ENCODE measurements around the gene SLC46A3. TPM values are rescaled to one million over a fixed set of nuclear protein-coding genes. Genes with fewer than 3 reads are reported as not detected.
"Not testable (repeated sequence)": the region's sequence is repeated elsewhere in the genome, so short reads cannot be mapped to it uniquely, and the experiment has no call there.

The SLC46A3 gene
- total RNA-seq, 2 donors from 2014 or later = 8.2 to 16.8 TPM

DNA sequence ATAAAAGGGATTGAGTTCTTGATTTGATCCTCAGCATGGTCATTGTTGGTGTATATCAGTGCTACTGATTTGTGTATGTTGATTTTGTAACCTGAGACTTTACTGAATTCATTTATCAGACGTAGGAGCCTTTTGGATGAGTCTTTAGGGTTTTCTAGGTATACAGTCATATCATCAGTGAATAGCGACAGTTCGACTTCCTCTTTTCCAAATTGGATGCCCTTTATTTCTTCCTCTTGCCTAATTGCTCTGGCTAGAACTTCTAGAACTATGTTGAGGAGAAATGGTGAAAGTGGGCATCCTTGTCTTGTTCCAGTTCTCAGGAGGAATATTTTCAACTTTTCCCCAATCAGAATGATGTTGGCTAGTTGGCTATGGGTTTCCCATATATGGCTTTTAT lies 32.9 kb downstream of the SLC46A3 start:
- Histone ChIP-seq H3K9me3 (no peaks in the 10 kb centered on the region), H3K27me3 (replicated peaks; ENCODE audit: insufficient read depth) (no peaks in the 10 kb centered on the region), H3K4me3 (no peak overlapping the region), H3K27ac (no peak overlapping the region), H3K36me3 (no peaks in the 10 kb centered on the region), H3K4me1 (replicated peaks) (no peaks in the 10 kb centered on the region)
- TF ChIP-seq POLR2AphosphoS5 (IDR thresholded peaks at IDR 0.05) (no peak), POLR2A (IDR thresholded peaks at IDR 0.05) (no peak)
- TF ChIP-seq, protein P1, sequence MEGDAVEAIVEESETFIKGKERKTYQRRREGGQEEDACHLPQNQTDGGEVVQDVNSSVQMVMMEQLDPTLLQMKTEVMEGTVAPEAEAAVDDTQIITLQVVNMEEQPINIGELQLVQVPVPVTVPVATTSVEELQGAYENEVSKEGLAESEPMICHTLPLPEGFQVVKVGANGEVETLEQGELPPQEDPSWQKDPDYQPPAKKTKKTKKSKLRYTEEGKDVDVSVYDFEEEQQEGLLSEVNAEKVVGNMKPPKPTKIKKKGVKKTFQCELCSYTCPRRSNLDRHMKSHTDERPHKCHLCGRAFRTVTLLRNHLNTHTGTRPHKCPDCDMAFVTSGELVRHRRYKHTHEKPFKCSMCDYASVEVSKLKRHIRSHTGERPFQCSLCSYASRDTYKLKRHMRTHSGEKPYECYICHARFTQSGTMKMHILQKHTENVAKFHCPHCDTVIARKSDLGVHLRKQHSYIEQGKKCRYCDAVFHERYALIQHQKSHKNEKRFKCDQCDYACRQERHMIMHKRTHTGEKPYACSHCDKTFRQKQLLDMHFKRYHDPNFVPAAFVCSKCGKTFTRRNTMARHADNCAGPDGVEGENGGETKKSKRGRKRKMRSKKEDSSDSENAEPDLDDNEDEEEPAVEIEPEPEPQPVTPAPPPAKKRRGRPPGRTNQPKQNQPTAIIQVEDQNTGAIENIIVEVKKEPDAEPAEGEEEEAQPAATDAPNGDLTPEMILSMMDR (IDR thresholded peaks at IDR 0.05) = no peak
- intact Hi-C loops (cut with DNase I) = loop anchor here (10.0 kb wide), 1 partner anchor 109 kb away; no protein-coding TSS in a partner anchor
- DNase-seq (ENCODE audit: low spot score) = no peak
- WGBS = 70% methylated on average over 3 of the region's 3 CpGs

DNA sequence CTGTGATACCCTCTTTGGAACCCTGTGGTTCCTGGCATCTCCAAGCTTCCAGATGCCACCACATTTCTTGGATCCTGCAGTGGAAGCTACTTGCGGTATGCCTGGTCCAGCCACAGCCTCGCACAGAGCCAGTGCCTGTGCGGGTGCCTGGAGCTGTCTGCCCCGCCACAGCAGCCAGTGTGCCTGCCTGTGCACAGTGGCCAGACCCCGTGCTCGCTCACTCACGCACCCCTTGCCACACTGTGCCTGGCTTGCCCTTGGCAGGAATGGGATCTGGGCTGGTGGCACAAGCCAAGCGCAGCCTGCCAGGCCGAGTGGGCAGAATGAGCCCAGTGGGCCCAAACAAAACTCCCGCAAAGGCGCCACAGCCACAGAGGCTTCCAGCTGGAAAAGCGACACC lies 33.7 kb downstream of the SLC46A3 start:
- Histone ChIP-seq H3K27ac (no peak overlapping the region), H3K9me3 (no peaks in the 10 kb centered on the region), H3K27me3 (replicated peaks; ENCODE audit: insufficient read depth) (no peaks in the 10 kb centered on the region), H3K4me3 (no peak overlapping the region), H3K4me1 (replicated peaks) (no peaks in the 10 kb centered on the region), H3K36me3 (no peaks in the 10 kb centered on the region)
- WGBS = 94% methylated on average over 12 of the region's 12 CpGs
- intact Hi-C loops (cut with DNase I) = loop anchor here (10.0 kb wide), 1 partner anchor 110 kb away; no protein-coding TSS in a partner anchor
- TF ChIP-seq POLR2AphosphoS5 (IDR thresholded peaks at IDR 0.05) (no peak), POLR2A (IDR thresholded peaks at IDR 0.05) (no peak)
- TF ChIP-seq, protein P1 (IDR thresholded peaks at IDR 0.05) = no peak
- no peak for DNase-seq (ENCODE audit: low spot score)

DNA sequence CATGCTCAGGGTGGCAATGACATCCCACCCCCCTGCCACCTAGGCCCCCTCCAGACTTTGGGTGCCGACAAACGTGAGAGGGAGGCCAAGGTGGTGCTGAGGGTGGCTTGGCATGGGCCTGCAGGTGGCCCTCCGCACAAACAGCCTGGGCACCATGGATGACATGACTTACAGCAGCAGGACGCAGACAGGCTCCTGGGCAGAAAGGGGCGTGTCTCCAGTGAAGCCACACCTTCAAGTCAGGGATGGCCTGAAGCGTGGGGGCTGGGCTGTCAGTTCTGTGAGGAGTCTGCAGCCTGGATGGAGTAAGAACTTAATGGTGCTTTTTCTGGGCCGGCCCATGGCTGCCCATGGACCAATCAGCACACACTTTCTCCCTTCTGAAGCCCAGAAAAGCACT lies 34.5 kb downstream of the SLC46A3 start:
- Histone ChIP-seq H3K9me3 (no peaks in the 10 kb centered on the region), H3K4me3 (no peak overlapping the region), H3K27me3 (replicated peaks; ENCODE audit: insufficient read depth) (no peaks in the 10 kb centered on the region), H3K36me3 (no peaks in the 10 kb centered on the region), H3K4me1 (replicated peaks) (no peaks in the 10 kb centered on the region), H3K27ac (no peak overlapping the region)
- 40% methylated on average over 7 of the region's 7 CpGs for WGBS
- TF ChIP-seq POLR2A (IDR thresholded peaks at IDR 0.05) = no peak
- no peak for TF ChIP-seq POLR2AphosphoS5 (IDR thresholded peaks at IDR 0.05)
- TF ChIP-seq, protein P1 (IDR thresholded peaks at IDR 0.05) = no peak
- DNase-seq (ENCODE audit: low spot score) = no peak
- intact Hi-C loops (cut with DNase I) = loop anchor here (10.0 kb wide), 1 partner anchor 111 kb away; no protein-coding TSS in a partner anchor

DNA sequence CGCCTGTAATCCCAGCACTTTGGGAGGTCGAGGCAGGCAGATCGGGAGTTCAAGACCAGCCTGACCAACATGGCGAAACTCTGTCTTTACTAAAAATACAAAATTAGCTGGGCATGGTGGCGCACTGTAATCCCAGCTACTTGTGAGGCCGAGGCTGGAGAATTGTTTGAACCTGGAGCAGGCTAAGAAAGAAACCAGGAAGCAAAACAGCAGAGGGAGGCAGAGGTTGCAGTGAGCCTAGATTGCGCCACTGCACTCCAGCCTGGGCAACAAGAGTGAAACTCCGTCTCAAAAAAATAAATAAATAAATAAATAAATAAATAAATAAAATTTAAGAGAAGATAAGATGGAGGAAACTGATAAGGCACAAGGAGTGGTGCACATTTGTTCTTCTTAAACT lies 35.6 kb downstream of the SLC46A3 start:
- H3K9me3 ChIP-seq; DNase-seq (ENCODE audit: low spot score); H3K27me3 ChIP-seq (replicated peaks; ENCODE audit: insufficient read depth); H3K4me3 ChIP-seq; H3K4me1 ChIP-seq (replicated peaks); H3K27ac ChIP-seq; H3K36me3 ChIP-seq: not testable (repeated sequence)
- intact Hi-C loops (cut with DNase I) = loop anchor here (10.0 kb wide), 1 partner anchor 112 kb away; no protein-coding TSS in a partner anchor
- 86% methylated on average over 8 of the region's 8 CpGs for WGBS

DNA sequence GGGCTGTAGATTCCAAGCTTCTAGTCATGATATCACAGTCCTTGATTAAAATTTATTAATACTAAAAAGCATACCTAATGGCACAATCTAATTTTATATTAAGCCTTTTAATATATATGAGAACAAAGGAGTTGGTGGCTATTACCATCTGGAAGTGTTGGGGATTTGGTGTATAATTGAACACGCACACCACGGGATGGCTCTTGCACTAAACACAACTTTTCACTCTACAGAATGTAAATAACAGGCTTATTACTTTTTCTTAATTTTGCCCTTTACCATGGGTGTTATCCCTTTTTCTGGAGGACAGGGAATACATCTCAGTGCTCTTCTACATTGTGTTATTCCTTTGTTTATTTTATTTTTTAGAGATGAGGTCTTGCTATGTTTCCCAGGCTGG lies 38.2 kb downstream of the SLC46A3 start:
- TF ChIP-seq, protein P1 (IDR thresholded peaks at IDR 0.05) = no peak
- no peak for TF ChIP-seq POLR2AphosphoS5 (IDR thresholded peaks at IDR 0.05)
- no peak for TF ChIP-seq POLR2A (IDR thresholded peaks at IDR 0.05)
- Histone ChIP-seq H3K27me3 (replicated peaks; ENCODE audit: insufficient read depth) (no peaks in the 10 kb centered on the region), H3K9me3 (no peaks in the 10 kb centered on the region), H3K4me1 (replicated peaks) (no peaks in the 10 kb centered on the region), H3K4me3 (no peak overlapping the region), H3K27ac (no peak overlapping the region), H3K36me3 (peaks cover 0 to 3% of the 10 kb centered on the region in 2 donors)
- 96% methylated on average over 2 of the region's 2 CpGs for WGBS
- intact Hi-C loops (cut with DNase I) = loop anchor here (10.0 kb wide), 1 partner anchor 114 kb away; no protein-coding TSS in a partner anchor
- DNase-seq (ENCODE audit: low spot score) = no peak
